ENCODE measurements around the gene CWC27. TPM values are rescaled to one million over a fixed set of nuclear protein-coding genes. Genes with fewer than 3 reads are reported as not detected.
"Not testable (repeated sequence)": the region's sequence is repeated elsewhere in the genome, so short reads cannot be mapped to it uniquely, and the experiment has no call there.

The CWC27 gene
- total and polyA plus RNA-seq, 5 experiments from 2014 or later: 20.3 to 33.8 (median 32.3) TPM

GRCh38 chr5:64907399-64907798, 138.7 kb downstream of the CWC27 start:
- ATAC-seq, DNase-seq, POLR2A ChIA-PET, H3K4me1 Mint-ChIP-seq, H3K27me3 Mint-ChIP-seq, H3K4me3 Mint-ChIP-seq: not testable (repeated sequence)
- Mint-ChIP-seq H3K27ac (peak overlapping the region in 1 of 10 donors; percentile 63), H3K9me3 (peaks cover 2 to 48% (median 20%) of the 10 kb centered on the region in 9 donors), H3K36me3 (peaks cover 22 to 79% (median 51%) of the 10 kb centered on the region in 3 donors)

- Mint-ChIP-seq H3K4me3 (no peak overlapping the region), H3K4me1 (no peaks in the 10 kb centered on the region), H3K27ac (no peak overlapping the region), H3K36me3 (peaks cover 43 to 82% (median 52%) of the 10 kb centered on the region in 3 donors), H3K9me3 (peaks cover 5 to 45% (median 36%) of the 10 kb centered on the region in 9 donors), H3K27me3 (no peaks in the 10 kb centered on the region)
- DNase-seq (no peak), ATAC-seq (no peak)
- POLR2A ChIA-PET: no interaction called here
These were observed 145.7 kb downstream of the CWC27 start for GRCh38 chr5:64914396-64914795.

GRCh38 chr5:64918083-64918482, 149.4 kb downstream of the CWC27 start:
- POLR2A ChIA-PET: no interaction called here
- H3K27me3 Mint-ChIP-seq: no peaks in the 10 kb centered on the region
- peaks cover 0 to 2% (median 0%) of the 10 kb centered on the region in 4 donors for H3K4me1 Mint-ChIP-seq
- H3K27ac Mint-ChIP-seq: no peak overlapping the region
- H3K9me3 Mint-ChIP-seq: peaks cover 21 to 64% (median 49%) of the 10 kb centered on the region in 9 donors
- ATAC-seq (no peak), DNase-seq (no peak)
- peaks cover 55 to 90% (median 73%) of the 10 kb centered on the region in 3 donors for H3K36me3 Mint-ChIP-seq
- no peak overlapping the region for H3K4me3 Mint-ChIP-seq

GRCh38 chr5:64921386-64921785, 152.7 kb downstream of the CWC27 start:
- H3K4me1 Mint-ChIP-seq: peaks cover 0 to 5% (median 2%) of the 10 kb centered on the region in 4 donors
- peaks cover 21 to 58% (median 46%) of the 10 kb centered on the region in 9 donors for H3K9me3 Mint-ChIP-seq
- POLR2A ChIA-PET: no interaction called here
- H3K4me3 Mint-ChIP-seq: no peak overlapping the region
- peaks cover 49 to 67% (median 52%) of the 10 kb centered on the region in 3 donors for H3K36me3 Mint-ChIP-seq
- ATAC-seq: no peak
- no peak for DNase-seq
- no peak overlapping the region for H3K27ac Mint-ChIP-seq
- no peaks in the 10 kb centered on the region for H3K27me3 Mint-ChIP-seq

GRCh38 chr5:64923151-64923685, 154.5 kb downstream of the CWC27 start:
- Mint-ChIP-seq H3K4me1 (peaks cover 10 to 14% (median 11%) of the 10 kb centered on the region in 4 donors), H3K27ac (no peak overlapping the region), H3K36me3 (peaks cover 34 to 50% (median 40%) of the 10 kb centered on the region in 3 donors), H3K27me3 (no peaks in the 10 kb centered on the region), H3K4me3 (no peak overlapping the region), H3K9me3 (peaks cover 17 to 39% (median 29%) of the 10 kb centered on the region in 9 donors)
- POLR2A ChIA-PET: no interaction called here
- DNase-seq (no peak), ATAC-seq (no peak)

- Mint-ChIP-seq H3K4me1 (peaks cover 11 to 16% (median 14%) of the 10 kb centered on the region in 4 donors), H3K27ac (no peak overlapping the region), H3K36me3 (peaks cover 32 to 52% (median 42%) of the 10 kb centered on the region in 3 donors), H3K27me3 (no peaks in the 10 kb centered on the region), H3K9me3 (peaks cover 14 to 29% (median 22%) of the 10 kb centered on the region in 9 donors), H3K4me3 (no peak overlapping the region)
- DNase-seq (no peak), ATAC-seq (no peak)
- POLR2A ChIA-PET: no interaction called here
These were observed 156.4 kb downstream of the CWC27 start for GRCh38 chr5:64925123-64925522.

GRCh38 chr5:64929833-64930232, 161.1 kb downstream of the CWC27 start:
- no peak overlapping the region for H3K27ac Mint-ChIP-seq
- ATAC-seq (no peak), DNase-seq (no peak)
- peaks cover 17 to 44% (median 39%) of the 10 kb centered on the region in 3 donors for H3K36me3 Mint-ChIP-seq
- H3K27me3 Mint-ChIP-seq: no peaks in the 10 kb centered on the region
- POLR2A ChIA-PET: no interaction called here
- peaks cover 9 to 14% (median 14%) of the 10 kb centered on the region in 4 donors for H3K4me1 Mint-ChIP-seq
- no peak overlapping the region for H3K4me3 Mint-ChIP-seq
- H3K9me3 Mint-ChIP-seq: peaks cover 0 to 13% (median 6%) of the 10 kb centered on the region in 9 donors

GRCh38 chr5:64930672-64931318, 162.1 kb downstream of the CWC27 start:
- Mint-ChIP-seq H3K27me3 (no peaks in the 10 kb centered on the region), H3K27ac (no peak overlapping the region), H3K9me3 (peaks cover 0 to 16% (median 7%) of the 10 kb centered on the region in 9 donors), H3K4me1 (peaks cover 7 to 14% (median 14%) of the 10 kb centered on the region in 4 donors), H3K36me3 (peaks cover 20 to 53% (median 47%) of the 10 kb centered on the region in 3 donors), H3K4me3 (no peak overlapping the region)
- ATAC-seq (no peak), DNase-seq (no peak)
- POLR2A ChIA-PET: no interaction called here

- H3K27ac Mint-ChIP-seq, DNase-seq, H3K27me3 Mint-ChIP-seq, H3K4me3 Mint-ChIP-seq, POLR2A ChIA-PET, ATAC-seq, H3K4me1 Mint-ChIP-seq: not testable (repeated sequence)
- H3K36me3 Mint-ChIP-seq: peaks cover 30 to 61% (median 47%) of the 10 kb centered on the region in 3 donors
- H3K9me3 Mint-ChIP-seq: peaks cover 0 to 32% (median 19%) of the 10 kb centered on the region in 9 donors
These were observed 170.7 kb downstream of the CWC27 start for GRCh38 chr5:64939422-64939771.

GRCh38 chr5:64939772-64940510, 171.2 kb downstream of the CWC27 start:
- Mint-ChIP-seq H3K36me3 (peaks cover 33 to 60% (median 45%) of the 10 kb centered on the region in 3 donors), H3K27me3 (no peaks in the 10 kb centered on the region), H3K9me3 (peaks cover 0 to 27% (median 16%) of the 10 kb centered on the region in 9 donors), H3K27ac (no peak overlapping the region), H3K4me1 (peaks cover 0 to 2% (median 0%) of the 10 kb centered on the region in 4 donors), H3K4me3 (no peak overlapping the region)
- ATAC-seq (no peak), DNase-seq (peak in 1 of 10 donors; percentile 47)
- POLR2A ChIA-PET: no interaction called here

GRCh38 chr5:64942460-64942859, 173.7 kb downstream of the CWC27 start:
- peaks cover 0 to 2% (median 0%) of the 10 kb centered on the region in 4 donors for H3K4me1 Mint-ChIP-seq
- H3K27ac Mint-ChIP-seq: no peak overlapping the region
- no peak for DNase-seq
- peaks cover 13 to 45% (median 21%) of the 10 kb centered on the region in 3 donors for H3K36me3 Mint-ChIP-seq
- peaks cover 0 to 7% (median under 1%) of the 10 kb centered on the region in 9 donors for H3K9me3 Mint-ChIP-seq
- POLR2A ChIA-PET: interaction anchor here (0.7 kb wide), 1 partner anchor 130 kb away, joined by 4 read pairs; no protein-coding TSS in a partner anchor
- no peak overlapping the region for H3K4me3 Mint-ChIP-seq
- ATAC-seq: no peak
- H3K27me3 Mint-ChIP-seq: no peaks in the 10 kb centered on the region

- Mint-ChIP-seq H3K9me3 (no peaks in the 10 kb centered on the region), H3K27me3 (no peaks in the 10 kb centered on the region), H3K4me3 (no peak overlapping the region), H3K36me3 (peaks cover 7 to 30% (median 14%) of the 10 kb centered on the region in 3 donors), H3K4me1 (peaks cover 0 to 2% (median 0%) of the 10 kb centered on the region in 4 donors), H3K27ac (no peak overlapping the region)
- ATAC-seq (no peak), DNase-seq (no peak)
- POLR2A ChIA-PET: no interaction called here
These were observed 176.1 kb downstream of the CWC27 start for GRCh38 chr5:64944868-64945267.

- POLR2A ChIA-PET: no interaction called here
- Mint-ChIP-seq H3K4me1 (peaks cover 0 to 2% (median 0%) of the 10 kb centered on the region in 4 donors), H3K9me3 (no peaks in the 10 kb centered on the region), H3K36me3 (peaks cover 7 to 25% (median 14%) of the 10 kb centered on the region in 3 donors), H3K4me3 (no peak overlapping the region), H3K27ac (no peak overlapping the region), H3K27me3 (no peaks in the 10 kb centered on the region)
- no peak for ATAC-seq
- no peak for DNase-seq
These were observed 178.3 kb downstream of the CWC27 start for GRCh38 chr5:64947031-64947430.

Data from naive thymus-derived CD8-positive, alpha-beta T cell (primary cell).